ENCODE measurements around the gene RPS19.

RPS19 gene

GRCh38 chr19:41876847-41877832 lies 17.1 kb downstream of the RPS19 start, which contains the start of gene CD79A:
Gene CD79A, plus strand, starts transcription at chr19:41877279. Its CDS starts 26 bp downstream, at chr19:41877305.
- Histone ChIP-seq H3F3A (ENCODE audit: insufficient read depth, low read length) (peaks cover 17% of the 10 kb centered on the region), H3K4me2 (ENCODE audit: low read length) (peak within 1 kb of the TSS; percentile 90), H3K4me3 (ENCODE audit: low read depth, low read length, poor library complexity, severe bottlenecking) (peak within 1 kb of the TSS; percentile 85), H3K9ac (ENCODE audit: low read length) (peak within 1 kb of the TSS; percentile 98), H3K36me3 (ENCODE audit: insufficient read depth, low read length) (peaks cover 40% of the 10 kb centered on the region), H2AFZ (ENCODE audit: low read length) (no peak within 1 kb of the TSS), H3K9me3 (ENCODE audit: low read length) (no peaks in the 10 kb centered on the region), H3K9me2 (ENCODE audit: low read depth, low read length) (no peaks in the 10 kb centered on the region), H3K79me2 (ENCODE audit: insufficient read depth, low read length) (peaks cover 11% of the 10 kb centered on the region), H3K27me3 (ENCODE audit: insufficient read depth, low read length) (no peaks in the 10 kb centered on the region), H3K27ac (ENCODE audit: low read depth, low read length, poor library complexity, severe bottlenecking) (peak within 1 kb of the TSS; percentile 100), H3K4me1 (ENCODE audit: insufficient read depth, low read length, severe bottlenecking) (peaks cover 77% of the 10 kb centered on the region), H4K20me1 (ENCODE audit: insufficient read depth, low read length) (no peaks in the 10 kb centered on the region)
- TF ChIP-seq CTCF (IDR thresholded peaks at IDR 0.05; ENCODE audit: low read length) = no peak
- TF ChIP-seq EZH2 (IDR thresholded peaks at IDR 0.05; ENCODE audit: borderline replicate concordance, low read length) = no peak

GRCh38 chr19:41877916-41878905 lies 18.2 kb downstream of the RPS19 start:
- H3K4me2 ChIP-seq (ENCODE audit: low read length) = peak overlapping the region; percentile 90

More at GRCh38 chr19:41877916-41878905, 18.2 kb downstream of the RPS19 start:
- Histone ChIP-seq H3K36me3 (ENCODE audit: insufficient read depth, low read length) (peaks cover 36% of the 10 kb centered on the region), H3K4me1 (ENCODE audit: insufficient read depth, low read length, severe bottlenecking) (peaks cover 82% of the 10 kb centered on the region), H2AFZ (ENCODE audit: low read length) (no peak overlapping the region), H3K9me3 (ENCODE audit: low read length) (no peaks in the 10 kb centered on the region), H3K27me3 (ENCODE audit: insufficient read depth, low read length) (no peaks in the 10 kb centered on the region), H3K79me2 (ENCODE audit: insufficient read depth, low read length) (peaks cover 11% of the 10 kb centered on the region), H3K9ac (ENCODE audit: low read length) (peak overlapping the region; percentile 98), H3K4me3 (ENCODE audit: low read depth, low read length, poor library complexity, severe bottlenecking) (peak overlapping the region; percentile 85), H3K27ac (ENCODE audit: low read depth, low read length, poor library complexity, severe bottlenecking) (peak overlapping the region; percentile 100), H3F3A (ENCODE audit: insufficient read depth, low read length) (peaks cover 17% of the 10 kb centered on the region), H3K9me2 (ENCODE audit: low read depth, low read length) (no peaks in the 10 kb centered on the region), H4K20me1 (ENCODE audit: insufficient read depth, low read length) (no peaks in the 10 kb centered on the region)
- TF ChIP-seq CTCF (IDR thresholded peaks at IDR 0.05; ENCODE audit: low read length) (peak; percentile 28; the same call in 1 of the 2 replicates), EZH2 (IDR thresholded peaks at IDR 0.05; ENCODE audit: borderline replicate concordance, low read length) (no peak)
